Esophagus squamous epithelium (tissue), 4 donors: Measurements from ENCODE around the gene DHRS4.
"Not testable (repeated sequence)": the region's sequence is repeated elsewhere in the genome, so short reads cannot be mapped to it uniquely, and the experiment has no call there.

Experiments used
- CTCF ChIP-seq, 6 experiments: fragments of 450-650 bp in 4 of 6; fragments of 200-600 bp in 2 of 6; sonication (generic) in 2 of 6; IDR thresholded peaks; one replicate each; pipeline ENCODE4 v1.5.1; 2016 to 2019; ENCODE audit warnings: antibody characterized with exemption in 6 of 6, mild to moderate bottlenecking in 4 of 6, moderate library complexity in 4 of 6
- POLR2A ChIP-seq, 4 donors: fragments of 450-650 bp; IDR thresholded peaks; one replicate each; pipeline ENCODE4 v1.6.1; 2017; ENCODE audit warnings: antibody characterized with exemption in 4 of 4, mild to moderate bottlenecking in 4 of 4, moderate library complexity in 3 of 4

GRCh38 chr14:23988223-23988606 is 34.6 kb downstream of the DHRS4 start:
- TF ChIP-seq CTCF, POLR2A (IDR thresholded peaks at IDR 0.05): not testable (repeated sequence)
